ENCODE measurements around the gene DGKH.

Gene DGKH

DNA sequence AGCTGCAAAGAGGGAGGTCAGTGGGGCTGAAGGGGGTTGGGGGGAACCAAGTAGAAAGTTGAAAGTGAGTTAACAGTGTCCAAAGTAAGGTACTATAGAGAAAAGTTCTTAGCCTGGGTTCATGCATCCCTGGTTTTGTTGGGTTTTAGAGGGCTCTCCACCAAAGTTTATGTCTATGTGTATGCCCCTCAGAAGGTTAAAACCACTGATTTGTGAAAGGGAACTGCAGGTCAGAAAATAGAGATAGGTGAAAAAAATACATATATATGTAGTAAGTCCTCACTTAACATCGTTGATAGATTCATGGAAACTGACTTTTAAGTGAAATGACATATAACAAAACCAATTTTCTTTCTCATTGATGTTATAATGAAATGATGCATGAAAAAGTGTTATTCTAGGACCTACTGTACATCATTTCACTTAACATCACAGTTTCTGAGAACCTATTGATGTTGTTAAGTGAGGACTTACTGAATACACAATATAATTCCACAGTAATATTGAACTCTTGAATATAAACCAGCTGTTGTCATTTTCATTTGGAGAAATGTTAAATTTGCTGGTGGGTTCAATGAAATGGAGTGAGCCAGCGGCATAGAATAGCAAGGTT lies 9.6 kb downstream of the DGKH start:
- Histone ChIP-seq H3K9me2 (replicated peaks; ENCODE audit: insufficient read depth, low read length) (no peaks in the 10 kb centered on the region), H3F3A (ENCODE audit: insufficient read depth, low read length) (0 out of 2 replicates have a peak, but pooled peaks cover 5% of the 10 kb centered on the region), H3K9ac (ENCODE audit: low read length) (no peak overlapping the region), H3K4me2 (ENCODE audit: low read depth, low read length) (no peak overlapping the region), H3K9me3 (replicated peaks; ENCODE audit: insufficient read depth, low read length) (no peaks in the 10 kb centered on the region), H3K36me3 (replicated peaks; ENCODE audit: insufficient read depth, low read length) (no peaks in the 10 kb centered on the region), H2AFZ (ENCODE audit: low read length) (no peak overlapping the region), H3K4me3 (ENCODE audit: low read length) (no peak overlapping the region), H3K4me1 (ENCODE audit: low read length) (peaks cover 25% of the 10 kb centered on the region), H4K20me1 (ENCODE audit: insufficient read depth, low read length) (no peaks in the 10 kb centered on the region), H3K27me3 (replicated peaks; ENCODE audit: insufficient read depth, low read length) (no peaks in the 10 kb centered on the region), H3K79me2 (ENCODE audit: low read length) (no peaks in the 10 kb centered on the region; the same call in 1 of the 2 replicates), H3K27ac (ENCODE audit: low read length) (no peak overlapping the region)
- DNase-seq, result no peak
- TF ChIP-seq EZH2phosphoT487 (IDR thresholded peaks at IDR 0.05; ENCODE audit: low read length) (no peak), EZH2 (optimal IDR thresholded peaks at IDR 0.05; ENCODE audit: low read depth, low read length) (no peak)
- TF ChIP-seq, protein P1, sequence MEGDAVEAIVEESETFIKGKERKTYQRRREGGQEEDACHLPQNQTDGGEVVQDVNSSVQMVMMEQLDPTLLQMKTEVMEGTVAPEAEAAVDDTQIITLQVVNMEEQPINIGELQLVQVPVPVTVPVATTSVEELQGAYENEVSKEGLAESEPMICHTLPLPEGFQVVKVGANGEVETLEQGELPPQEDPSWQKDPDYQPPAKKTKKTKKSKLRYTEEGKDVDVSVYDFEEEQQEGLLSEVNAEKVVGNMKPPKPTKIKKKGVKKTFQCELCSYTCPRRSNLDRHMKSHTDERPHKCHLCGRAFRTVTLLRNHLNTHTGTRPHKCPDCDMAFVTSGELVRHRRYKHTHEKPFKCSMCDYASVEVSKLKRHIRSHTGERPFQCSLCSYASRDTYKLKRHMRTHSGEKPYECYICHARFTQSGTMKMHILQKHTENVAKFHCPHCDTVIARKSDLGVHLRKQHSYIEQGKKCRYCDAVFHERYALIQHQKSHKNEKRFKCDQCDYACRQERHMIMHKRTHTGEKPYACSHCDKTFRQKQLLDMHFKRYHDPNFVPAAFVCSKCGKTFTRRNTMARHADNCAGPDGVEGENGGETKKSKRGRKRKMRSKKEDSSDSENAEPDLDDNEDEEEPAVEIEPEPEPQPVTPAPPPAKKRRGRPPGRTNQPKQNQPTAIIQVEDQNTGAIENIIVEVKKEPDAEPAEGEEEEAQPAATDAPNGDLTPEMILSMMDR (IDR thresholded peaks at IDR 0.05; ENCODE audit: low read length), result no peak

DNA sequence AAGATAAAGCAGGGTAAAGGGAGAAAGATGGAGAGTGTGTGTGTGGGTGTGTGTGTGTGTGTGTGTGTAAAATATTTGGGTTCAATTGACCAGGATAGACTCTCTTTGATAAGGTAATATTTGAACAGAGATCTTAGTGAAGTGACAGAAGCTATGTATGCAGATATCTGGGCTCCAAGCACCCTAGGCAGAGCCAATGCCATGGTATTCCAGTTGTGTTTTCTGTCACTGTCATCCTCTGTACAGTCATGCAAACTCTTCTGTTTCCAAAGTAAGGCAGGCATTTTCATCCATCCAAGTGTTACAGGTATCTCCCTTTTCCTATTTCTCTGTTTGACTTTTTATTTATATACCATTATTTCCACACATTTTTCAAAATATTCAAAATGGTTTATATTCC lies 13.5 kb downstream of the DGKH start:
- Histone ChIP-seq H3K27ac (ENCODE audit: low read length) (no peak overlapping the region), H3K9me3 (replicated peaks; ENCODE audit: insufficient read depth, low read length) (no peaks in the 10 kb centered on the region), H3K9ac (ENCODE audit: low read length) (no peak overlapping the region), H3K27me3 (replicated peaks; ENCODE audit: insufficient read depth, low read length) (no peaks in the 10 kb centered on the region), H4K20me1 (ENCODE audit: insufficient read depth, low read length) (no peaks in the 10 kb centered on the region), H3K4me1 (ENCODE audit: low read length) (peaks cover 10% of the 10 kb centered on the region), H3F3A (ENCODE audit: insufficient read depth, low read length) (no peaks in the 10 kb centered on the region), H3K36me3 (replicated peaks; ENCODE audit: insufficient read depth, low read length) (no peaks in the 10 kb centered on the region), H3K79me2 (ENCODE audit: low read length) (no peaks in the 10 kb centered on the region), H3K4me3 (ENCODE audit: low read length) (no peak overlapping the region), H3K9me2 (replicated peaks; ENCODE audit: insufficient read depth, low read length) (no peaks in the 10 kb centered on the region), H3K4me2 (ENCODE audit: low read depth, low read length) (no peak overlapping the region), H2AFZ (ENCODE audit: low read length) (no peak overlapping the region)
- TF ChIP-seq EZH2phosphoT487 (IDR thresholded peaks at IDR 0.05; ENCODE audit: low read length), result no peak
- TF ChIP-seq, protein P1 (IDR thresholded peaks at IDR 0.05; ENCODE audit: low read length), result no peak
- no peak for TF ChIP-seq EZH2 (optimal IDR thresholded peaks at IDR 0.05; ENCODE audit: low read depth, low read length)
- no peak for DNase-seq

DNA sequence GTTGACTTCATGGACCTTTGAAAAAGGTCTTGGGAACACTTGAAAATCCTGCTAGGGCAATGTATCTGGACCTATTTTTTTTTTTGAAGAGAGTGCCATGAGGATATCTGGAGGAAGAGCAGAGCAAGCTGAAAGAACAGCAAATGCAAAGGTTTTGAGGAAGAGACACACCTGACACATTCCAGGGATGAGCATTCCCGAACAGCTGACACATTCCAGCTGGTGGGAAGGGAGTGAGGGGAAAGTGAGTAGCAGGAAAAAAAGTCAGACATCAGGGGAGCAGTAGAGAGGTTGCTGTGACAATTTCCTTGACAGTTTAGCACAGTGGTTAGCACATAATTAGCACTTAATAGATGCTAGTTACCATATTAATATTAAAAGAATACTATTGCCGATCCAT lies 14.7 kb downstream of the DGKH start:
- Histone ChIP-seq H3K27ac (ENCODE audit: low read length) (no peak overlapping the region), H3K36me3 (replicated peaks; ENCODE audit: insufficient read depth, low read length) (no peaks in the 10 kb centered on the region), H3K9ac (ENCODE audit: low read length) (no peak overlapping the region), H3K79me2 (ENCODE audit: low read length) (no peaks in the 10 kb centered on the region), H3F3A (ENCODE audit: insufficient read depth, low read length) (no peaks in the 10 kb centered on the region), H3K4me3 (ENCODE audit: low read length) (no peak overlapping the region), H3K4me1 (ENCODE audit: low read length) (peaks cover 8% of the 10 kb centered on the region), H3K4me2 (ENCODE audit: low read depth, low read length) (no peak overlapping the region), H3K9me3 (replicated peaks; ENCODE audit: insufficient read depth, low read length) (no peaks in the 10 kb centered on the region), H4K20me1 (ENCODE audit: insufficient read depth, low read length) (no peaks in the 10 kb centered on the region), H3K27me3 (replicated peaks; ENCODE audit: insufficient read depth, low read length) (no peaks in the 10 kb centered on the region), H2AFZ (ENCODE audit: low read length) (no peak overlapping the region), H3K9me2 (replicated peaks; ENCODE audit: insufficient read depth, low read length) (no peaks in the 10 kb centered on the region)
- no peak for TF ChIP-seq EZH2phosphoT487 (IDR thresholded peaks at IDR 0.05; ENCODE audit: low read length)
- TF ChIP-seq, protein P1 (IDR thresholded peaks at IDR 0.05; ENCODE audit: low read length), result no peak
- TF ChIP-seq EZH2 (optimal IDR thresholded peaks at IDR 0.05; ENCODE audit: low read depth, low read length), result no peak
- DNase-seq, result no peak
